GM12872 (cell line): Measurements from ENCODE around the gene EML1.

Source experiments
- CTCF ChIP-seq: IDR thresholded peaks from 3 replicates; pipeline ENCODE4 v1.5.1; 2011; ENCODE audit warnings: low read depth, mild to moderate bottlenecking, low read length, moderate library complexity; ENCODE audit not compliant: insufficient read depth

Gene EML1

DNA sequence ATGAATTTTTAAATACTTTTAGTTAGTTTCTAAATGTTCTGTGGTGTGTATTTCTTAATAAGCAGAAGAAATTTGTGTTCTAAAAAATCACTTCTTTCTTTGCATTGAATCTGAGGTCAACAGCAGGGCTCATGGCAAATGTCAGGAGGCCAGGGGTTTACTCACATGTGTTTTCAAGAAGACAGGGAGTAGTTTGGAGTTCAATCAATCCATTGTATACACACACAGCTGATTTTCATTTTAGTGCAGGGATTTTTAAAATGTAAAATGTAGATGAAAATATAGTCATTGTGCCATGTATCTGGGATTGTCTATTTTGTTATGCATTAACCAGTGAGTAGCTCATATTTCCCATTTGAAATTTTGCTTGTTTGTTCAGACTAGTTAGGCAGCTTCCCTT is 62.1 kb downstream of the EML1 start:
- TF ChIP-seq CTCF = no peak

DNA sequence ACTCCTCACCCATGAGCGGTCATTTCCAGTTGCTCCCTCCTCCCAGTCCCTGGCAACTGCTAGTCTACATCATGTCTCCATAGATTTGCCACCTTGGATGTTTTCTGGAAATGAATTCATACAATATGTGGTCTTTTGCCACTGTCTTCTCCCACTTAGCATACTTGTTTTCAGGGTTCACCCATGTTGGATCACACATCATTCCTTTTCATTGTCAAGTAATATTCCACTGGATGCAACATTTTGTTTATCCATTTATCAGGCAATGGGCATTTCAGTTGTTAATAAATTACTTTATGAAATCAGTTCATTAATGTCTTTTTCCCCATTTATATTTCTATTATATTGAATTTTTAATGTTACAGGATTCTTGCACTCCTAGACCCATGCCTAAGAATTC is 64.3 kb downstream of the EML1 start:
- TF ChIP-seq CTCF = no peak

DNA sequence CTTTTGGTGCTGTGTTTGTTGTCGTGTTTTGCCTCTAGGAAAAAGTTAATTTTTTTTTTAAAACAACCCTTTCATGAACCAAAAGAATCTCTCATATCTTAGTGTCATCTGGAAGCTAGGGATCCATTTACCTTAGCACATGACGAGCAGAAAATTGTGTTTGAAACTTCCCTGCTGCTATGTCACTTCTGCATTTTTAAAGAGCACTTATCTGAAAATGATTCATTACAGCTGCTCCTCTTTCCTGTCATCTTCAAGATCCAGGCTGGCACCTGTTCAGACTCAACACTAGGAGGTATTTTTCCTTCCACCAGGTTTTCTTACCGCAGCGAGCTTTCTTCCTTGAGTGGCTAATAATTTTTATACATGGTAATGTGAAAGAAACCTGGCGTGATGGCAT is 67.0 kb downstream of the EML1 start:
- TF ChIP-seq CTCF = no peak

DNA sequence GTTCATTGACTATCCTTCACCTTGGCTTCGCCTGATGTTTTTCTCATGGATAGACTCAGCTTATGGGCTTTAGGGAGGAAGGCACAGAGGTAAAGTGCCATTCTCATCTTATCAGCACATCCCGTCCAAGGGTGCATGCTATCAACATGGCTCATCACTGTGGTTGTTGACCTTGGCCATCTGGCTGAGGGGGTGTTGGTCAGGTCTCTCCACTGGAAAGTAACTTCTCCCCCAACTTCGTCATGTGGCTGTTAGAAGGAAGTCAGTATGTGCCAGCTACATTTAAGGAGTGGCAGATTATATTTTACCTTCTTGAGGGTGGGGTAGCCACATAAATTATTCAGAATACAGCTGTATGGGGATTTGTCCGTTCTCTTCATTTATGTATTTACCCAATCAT is 68.9 kb downstream of the EML1 start:
- TF ChIP-seq CTCF = no peak

GRCh38 chr14:99863059-99863458 is 69.8 kb downstream of the EML1 start:
- TF ChIP-seq CTCF = no peak

DNA sequence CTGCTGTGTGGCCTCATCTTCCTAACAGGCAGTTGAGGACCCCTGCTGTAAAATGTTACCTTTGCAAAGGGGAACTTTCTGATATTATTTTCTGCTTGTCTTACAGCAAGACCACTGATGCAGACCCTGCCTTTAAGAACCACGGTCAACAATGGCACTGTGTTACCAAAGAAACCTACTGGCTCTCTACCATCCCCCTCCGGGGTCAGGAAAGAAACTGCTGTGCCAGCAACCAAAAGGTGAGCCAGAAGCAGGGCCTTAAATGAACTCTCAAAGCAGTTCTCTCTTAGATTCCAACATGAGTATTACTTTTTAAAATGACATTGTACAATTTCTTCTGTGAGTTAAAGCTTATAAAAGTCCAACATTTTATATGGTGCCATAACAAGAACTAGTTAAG is 72.2 kb downstream of the EML1 start:
- no peak for TF ChIP-seq CTCF

DNA sequence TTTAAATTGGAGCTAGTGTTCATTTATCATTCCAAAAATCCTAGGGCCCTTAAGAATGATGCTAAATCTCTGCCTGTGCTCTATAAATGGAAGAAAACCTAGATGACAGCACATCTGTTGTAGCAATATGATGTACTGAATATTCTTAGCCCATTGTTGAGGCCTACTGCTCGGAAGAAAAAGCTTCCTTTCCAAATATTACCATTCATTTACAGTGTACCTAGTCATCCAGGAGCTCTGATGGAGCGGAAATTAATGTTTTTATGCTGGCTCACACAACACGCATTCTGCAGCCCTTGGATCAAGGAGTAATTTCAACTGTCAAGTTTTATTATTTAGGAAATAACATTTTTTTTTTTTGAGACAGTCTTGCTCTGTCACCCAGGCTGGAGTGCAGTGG is 77.4 kb downstream of the EML1 start:
- no peak for TF ChIP-seq CTCF

- no peak for TF ChIP-seq CTCF
These were observed 78.6 kb downstream of the EML1 start for GRCh38 chr14:99871771-99872170.
